Aortic smooth muscle cell (primary cell): Measurements from ENCODE around the gene DHX30. TPM values are rescaled to one million over a fixed set of nuclear protein-coding genes. Genes with fewer than 3 reads are reported as not detected.

Source experiments
- total RNA-seq: library from RNA; depleted of rRNA; stranded (reverse); fragments of >200 nt; gene quantifications from 2 replicates; pipeline ENCODE4 v1.2.3, GENCODE V29; 2014

Gene DHX30
- 51.8 and 64.3 TPM in 2 replicates for total RNA-seq

GRCh38 chr3:47802734-47803479 is at the start of gene DHX30:
TSS of gene DHX30 (plus strand) at chr3:47803138. CDS start at chr3:47810684, 7,546 bp downstream.

GRCh38 chr3:47781685-47782445 is 21.1 kb upstream of the DHX30 start, which contains the start of gene SMARCC1:
TSS of gene SMARCC1 (minus strand) at chr3:47781893. CDS start at chr3:47781797, 96 bp downstream.

Other genes starting within 250 kb of the DHX30 start
- under 0.01 and 0.25 TPM in 2 replicates for gene CSPG5, start 224.3 kb upstream of the DHX30 start, total RNA-seq
- gene SMARCC1, start 21.2 kb upstream of the DHX30 start, total RNA-seq = 24.7 and 26.7 TPM in 2 replicates
- gene MAP4, start 213.3 kb downstream of the DHX30 start, total RNA-seq = 88.9 and 127 TPM in 2 replicates